Measurements from ENCODE around the gene GLI3.

GLI3 gene

DNA sequence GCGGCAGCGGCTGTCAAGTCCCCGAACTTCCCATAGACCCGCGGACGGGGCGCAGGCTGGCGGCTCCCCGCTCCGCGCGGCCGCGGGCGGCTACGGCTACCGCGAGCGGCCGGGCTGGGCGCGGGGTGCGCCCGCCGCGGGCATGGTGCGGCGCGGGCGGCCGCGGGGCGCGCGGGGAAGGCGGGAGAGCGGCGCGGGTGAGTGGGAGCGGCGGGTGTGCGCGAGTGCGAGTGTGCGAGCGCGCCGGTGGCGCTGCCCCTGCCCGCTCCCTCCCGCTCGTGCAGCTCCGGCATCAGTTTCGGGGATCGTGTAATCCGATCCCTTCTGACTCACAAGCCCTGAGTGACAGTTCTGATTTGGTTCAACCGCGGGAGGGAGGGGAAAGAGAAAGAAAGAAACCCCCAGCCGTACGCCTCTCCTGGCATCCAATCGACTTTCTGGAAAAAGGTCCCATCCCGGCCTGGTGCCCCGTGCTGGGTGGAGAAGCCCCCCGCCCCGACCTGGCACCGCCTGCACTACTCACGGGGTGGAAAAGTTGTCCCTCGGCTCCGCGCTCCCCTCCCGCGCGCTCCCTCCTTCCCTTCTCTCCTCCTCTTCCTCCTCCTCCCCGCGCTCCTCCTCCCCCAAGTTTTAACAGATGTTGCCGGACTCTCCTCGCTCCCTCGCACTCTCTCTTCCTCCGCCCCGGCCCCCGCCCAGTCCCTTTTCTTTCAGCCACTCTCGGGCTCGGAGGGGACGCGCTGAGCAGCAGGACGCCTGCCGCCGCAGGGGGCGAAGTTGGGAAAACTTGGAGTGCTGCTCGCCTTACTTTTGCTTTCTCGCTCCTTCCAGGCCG lies at the start of gene GLI3 (continued):
- no peak for TF ChIP-seq ZNF311 (tag by site-specific recombination; IDR thresholded peaks at IDR 0.05; ENCODE audit: borderline replicate concordance)
- TF ChIP-seq ZNF133 (tag by site-specific recombination; IDR thresholded peaks at IDR 0.05), result no peak
- no peak for TF ChIP-seq ZNF837 (tag by site-specific recombination; IDR thresholded peaks at IDR 0.05)
- TF ChIP-seq YY2 (tag by site-specific recombination; IDR thresholded peaks at IDR 0.05), result no peak
- TF ChIP-seq ZNF350 (tag by site-specific recombination; IDR thresholded peaks at IDR 0.05), result no peak
- no peak for TF ChIP-seq ZNF10 (tag by site-specific recombination; IDR thresholded peaks at IDR 0.05)
- no peak for TF ChIP-seq ZNF777 (tag by site-specific recombination; IDR thresholded peaks at IDR 0.05; ENCODE audit: borderline replicate concordance)
- peak; percentile 13; the same call in 1 of the 2 replicates for TF ChIP-seq ZNF623 (tag by site-specific recombination; IDR thresholded peaks at IDR 0.05)
- TF ChIP-seq ZNF549 (tag by site-specific recombination; IDR thresholded peaks at IDR 0.05), result no peak
- TF ChIP-seq ZNF157 (tag by site-specific recombination; IDR thresholded peaks at IDR 0.05), result no peak
- no peak for TF ChIP-seq ZNF560 (tag by site-specific recombination; IDR thresholded peaks at IDR 0.05; ENCODE audit: borderline replicate concordance)
- no peak for TF ChIP-seq ZNF112 (tag by site-specific recombination; IDR thresholded peaks at IDR 0.05)
- TF ChIP-seq, protein P1, sequence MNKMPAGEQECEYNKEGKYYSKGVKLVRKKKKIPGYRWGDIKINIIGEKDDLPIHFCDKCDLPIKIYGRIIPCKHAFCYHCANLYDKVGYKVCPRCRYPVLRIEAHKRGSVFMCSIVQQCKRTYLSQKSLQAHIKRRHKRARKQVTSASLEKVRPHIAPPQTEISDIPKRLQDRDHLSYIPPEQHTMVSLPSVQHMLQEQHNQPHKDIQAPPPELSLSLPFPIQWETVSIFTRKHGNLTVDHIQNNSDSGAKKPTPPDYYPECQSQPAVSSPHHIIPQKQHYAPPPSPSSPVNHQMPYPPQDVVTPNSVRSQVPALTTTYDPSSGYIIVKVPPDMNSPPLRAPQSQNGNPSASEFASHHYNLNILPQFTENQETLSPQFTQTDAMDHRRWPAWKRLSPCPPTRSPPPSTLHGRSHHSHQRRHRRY (tag by site-specific recombination; IDR thresholded peaks at IDR 0.05), result 0 out of 2 replicates have a peak, but pooled peaks have one; percentile 35
- TF ChIP-seq, protein P2, sequence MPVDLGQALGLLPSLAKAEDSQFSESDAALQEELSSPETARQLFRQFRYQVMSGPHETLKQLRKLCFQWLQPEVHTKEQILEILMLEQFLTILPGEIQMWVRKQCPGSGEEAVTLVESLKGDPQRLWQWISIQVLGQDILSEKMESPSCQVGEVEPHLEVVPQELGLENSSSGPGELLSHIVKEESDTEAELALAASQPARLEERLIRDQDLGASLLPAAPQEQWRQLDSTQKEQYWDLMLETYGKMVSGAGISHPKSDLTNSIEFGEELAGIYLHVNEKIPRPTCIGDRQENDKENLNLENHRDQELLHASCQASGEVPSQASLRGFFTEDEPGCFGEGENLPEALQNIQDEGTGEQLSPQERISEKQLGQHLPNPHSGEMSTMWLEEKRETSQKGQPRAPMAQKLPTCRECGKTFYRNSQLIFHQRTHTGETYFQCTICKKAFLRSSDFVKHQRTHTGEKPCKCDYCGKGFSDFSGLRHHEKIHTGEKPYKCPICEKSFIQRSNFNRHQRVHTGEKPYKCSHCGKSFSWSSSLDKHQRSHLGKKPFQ (tag by site-specific recombination; IDR thresholded peaks at IDR 0.05), result peak; percentile 59; the same call in 1 of the 2 replicates
- TF ChIP-seq IKZF3 (tag by site-specific recombination; IDR thresholded peaks at IDR 0.05), result peak; percentile 96
- TF ChIP-seq, protein P3, sequence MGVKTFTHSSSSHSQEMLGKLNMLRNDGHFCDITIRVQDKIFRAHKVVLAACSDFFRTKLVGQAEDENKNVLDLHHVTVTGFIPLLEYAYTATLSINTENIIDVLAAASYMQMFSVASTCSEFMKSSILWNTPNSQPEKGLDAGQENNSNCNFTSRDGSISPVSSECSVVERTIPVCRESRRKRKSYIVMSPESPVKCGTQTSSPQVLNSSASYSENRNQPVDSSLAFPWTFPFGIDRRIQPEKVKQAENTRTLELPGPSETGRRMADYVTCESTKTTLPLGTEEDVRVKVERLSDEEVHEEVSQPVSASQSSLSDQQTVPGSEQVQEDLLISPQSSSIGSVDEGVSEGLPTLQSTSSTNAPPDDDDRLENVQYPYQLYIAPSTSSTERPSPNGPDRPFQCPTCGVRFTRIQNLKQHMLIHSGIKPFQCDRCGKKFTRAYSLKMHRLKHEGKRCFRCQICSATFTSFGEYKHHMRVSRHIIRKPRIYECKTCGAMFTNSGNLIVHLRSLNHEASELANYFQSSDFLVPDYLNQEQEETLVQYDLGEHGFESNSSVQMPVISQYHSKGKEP (tag by site-specific recombination; IDR thresholded peaks at IDR 0.05), result no peak
- peak; percentile 95 for TF ChIP-seq GLI4 (tag by site-specific recombination; IDR thresholded peaks at IDR 0.05)
- no peak for TF ChIP-seq ZNF138 (tag by site-specific recombination; IDR thresholded peaks at IDR 0.05; ENCODE audit: borderline replicate concordance)
- TF ChIP-seq, protein P4, sequence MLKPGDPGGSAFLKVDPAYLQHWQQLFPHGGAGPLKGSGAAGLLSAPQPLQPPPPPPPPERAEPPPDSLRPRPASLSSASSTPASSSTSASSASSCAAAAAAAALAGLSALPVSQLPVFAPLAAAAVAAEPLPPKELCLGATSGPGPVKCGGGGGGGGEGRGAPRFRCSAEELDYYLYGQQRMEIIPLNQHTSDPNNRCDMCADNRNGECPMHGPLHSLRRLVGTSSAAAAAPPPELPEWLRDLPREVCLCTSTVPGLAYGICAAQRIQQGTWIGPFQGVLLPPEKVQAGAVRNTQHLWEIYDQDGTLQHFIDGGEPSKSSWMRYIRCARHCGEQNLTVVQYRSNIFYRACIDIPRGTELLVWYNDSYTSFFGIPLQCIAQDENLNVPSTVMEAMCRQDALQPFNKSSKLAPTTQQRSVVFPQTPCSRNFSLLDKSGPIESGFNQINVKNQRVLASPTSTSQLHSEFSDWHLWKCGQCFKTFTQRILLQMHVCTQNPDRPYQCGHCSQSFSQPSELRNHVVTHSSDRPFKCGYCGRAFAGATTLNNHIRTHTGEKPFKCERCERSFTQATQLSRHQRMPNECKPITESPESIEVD (tag by site-specific recombination; IDR thresholded peaks at IDR 0.05), result no peak; the same call in 1 of the 2 replicates
- no peak for TF ChIP-seq ZNF221 (tag by site-specific recombination; IDR thresholded peaks at IDR 0.05; ENCODE audit: borderline replicate concordance)
- TF ChIP-seq ZBTB21 (tag by site-specific recombination; IDR thresholded peaks at IDR 0.05), result peak; percentile 62
- TF ChIP-seq, protein P5, sequence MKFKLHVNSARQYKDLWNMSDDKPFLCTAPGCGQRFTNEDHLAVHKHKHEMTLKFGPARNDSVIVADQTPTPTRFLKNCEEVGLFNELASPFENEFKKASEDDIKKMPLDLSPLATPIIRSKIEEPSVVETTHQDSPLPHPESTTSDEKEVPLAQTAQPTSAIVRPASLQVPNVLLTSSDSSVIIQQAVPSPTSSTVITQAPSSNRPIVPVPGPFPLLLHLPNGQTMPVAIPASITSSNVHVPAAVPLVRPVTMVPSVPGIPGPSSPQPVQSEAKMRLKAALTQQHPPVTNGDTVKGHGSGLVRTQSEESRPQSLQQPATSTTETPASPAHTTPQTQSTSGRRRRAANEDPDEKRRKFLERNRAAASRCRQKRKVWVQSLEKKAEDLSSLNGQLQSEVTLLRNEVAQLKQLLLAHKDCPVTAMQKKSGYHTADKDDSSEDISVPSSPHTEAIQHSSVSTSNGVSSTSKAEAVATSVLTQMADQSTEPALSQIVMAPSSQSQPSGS (tag by site-specific recombination; IDR thresholded peaks at IDR 0.05; ENCODE audit: low read depth), result no peak
- peak; percentile 88 for TF ChIP-seq GLIS1 (tag by site-specific recombination; IDR thresholded peaks at IDR 0.05)
- TF ChIP-seq ZFP69B (tag by site-specific recombination; IDR thresholded peaks at IDR 0.05), result peak; percentile 73; the same call in 1 of the 2 replicates
- peak; percentile 94 for TF ChIP-seq EGR2 (tag by site-specific recombination; IDR thresholded peaks at IDR 0.05; ENCODE audit: low read depth)
- no peak for TF ChIP-seq ZNF544 (tag by site-specific recombination; IDR thresholded peaks at IDR 0.05)
- TF ChIP-seq, protein P6, sequence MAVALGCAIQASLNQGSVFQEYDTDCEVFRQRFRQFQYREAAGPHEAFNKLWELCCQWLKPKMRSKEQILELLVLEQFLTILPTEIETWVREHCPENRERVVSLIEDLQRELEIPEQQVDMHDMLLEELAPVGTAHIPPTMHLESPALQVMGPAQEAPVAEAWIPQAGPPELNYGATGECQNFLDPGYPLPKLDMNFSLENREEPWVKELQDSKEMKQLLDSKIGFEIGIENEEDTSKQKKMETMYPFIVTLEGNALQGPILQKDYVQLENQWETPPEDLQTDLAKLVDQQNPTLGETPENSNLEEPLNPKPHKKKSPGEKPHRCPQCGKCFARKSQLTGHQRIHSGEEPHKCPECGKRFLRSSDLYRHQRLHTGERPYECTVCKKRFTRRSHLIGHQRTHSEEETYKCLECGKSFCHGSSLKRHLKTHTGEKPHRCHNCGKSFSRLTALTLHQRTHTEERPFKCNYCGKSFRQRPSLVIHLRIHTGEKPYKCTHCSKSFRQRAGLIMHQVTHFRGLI (tag by site-specific recombination; IDR thresholded peaks at IDR 0.05), result peak; percentile 47; the same call in 1 of the 2 replicates
- TF ChIP-seq, protein P7, sequence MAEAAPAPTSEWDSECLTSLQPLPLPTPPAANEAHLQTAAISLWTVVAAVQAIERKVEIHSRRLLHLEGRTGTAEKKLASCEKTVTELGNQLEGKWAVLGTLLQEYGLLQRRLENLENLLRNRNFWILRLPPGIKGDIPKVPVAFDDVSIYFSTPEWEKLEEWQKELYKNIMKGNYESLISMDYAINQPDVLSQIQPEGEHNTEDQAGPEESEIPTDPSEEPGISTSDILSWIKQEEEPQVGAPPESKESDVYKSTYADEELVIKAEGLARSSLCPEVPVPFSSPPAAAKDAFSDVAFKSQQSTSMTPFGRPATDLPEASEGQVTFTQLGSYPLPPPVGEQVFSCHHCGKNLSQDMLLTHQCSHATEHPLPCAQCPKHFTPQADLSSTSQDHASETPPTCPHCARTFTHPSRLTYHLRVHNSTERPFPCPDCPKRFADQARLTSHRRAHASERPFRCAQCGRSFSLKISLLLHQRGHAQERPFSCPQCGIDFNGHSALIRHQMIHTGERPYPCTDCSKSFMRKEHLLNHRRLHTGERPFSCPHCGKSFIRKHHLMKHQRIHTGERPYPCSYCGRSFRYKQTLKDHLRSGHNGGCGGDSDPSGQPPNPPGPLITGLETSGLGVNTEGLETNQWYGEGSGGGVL (tag by site-specific recombination; IDR thresholded peaks at IDR 0.05), result peak; percentile 98
- TF ChIP-seq ZNF223 (tag by site-specific recombination; IDR thresholded peaks at IDR 0.05), result no peak
